SU-DHL-6 (cell line): ENCODE measurements around the gene TMEM176B.

Source experiments
- H2AFZ ChIP-seq: fragments of 200-600 bp; sonication (generic); 2 replicates; pipeline ENCODE4 v1.6.1; 2014; ENCODE audit warnings: low read depth, mild to moderate bottlenecking, moderate library complexity, mixed read lengths, antibody characterized with exemption, low read length; ENCODE audit not compliant: severe bottlenecking
- H3F3A ChIP-seq: fragments of 200-600 bp; shearing (Covaris generic); 2 replicates; pipeline ENCODE4 v1.6.0; 2016; ENCODE audit warnings: antibody characterized with exemption, mild to moderate bottlenecking; ENCODE audit not compliant: insufficient read depth
- H3K27ac ChIP-seq: fragments of 200-600 bp; sonication (generic); 2 replicates; pipeline ENCODE4 v1.5.1; 2016; ENCODE audit warnings: low read depth, mild to moderate bottlenecking, low read length, moderate library complexity, mixed read lengths
- H3K27me3 ChIP-seq: fragments of 200-600 bp; sonication (generic), shearing (Covaris generic); 2 replicates; pipeline ENCODE4 v1.6.0; 2014; ENCODE audit warnings: mild to moderate bottlenecking, low read length
- H3K36me3 ChIP-seq: fragments of 200-600 bp; sonication (generic); 2 replicates; pipeline ENCODE4 v1.6.1; 2014; ENCODE audit warnings: mild to moderate bottlenecking, low read length, mixed read lengths
- H3K4me2 ChIP-seq: fragments of 300-600, 200-600 bp; shearing (Covaris generic), sonication (generic); 2 replicates; pipeline ENCODE4 v1.6.0; 2014; ENCODE audit warnings: low read length, low read depth, mild to moderate bottlenecking; ENCODE audit not compliant: poor library complexity, severe bottlenecking
- H3K4me3 ChIP-seq: fragments of 200-600 bp; sonication (generic); 2 replicates; pipeline ENCODE4 v1.5.1; 2014; ENCODE audit warnings: antibody characterized with exemption, low read length, mild to moderate bottlenecking, mixed read lengths; ENCODE audit not compliant: insufficient read depth, poor library complexity, severe bottlenecking
- H3K79me2 ChIP-seq: fragments of 200-600 bp; sonication (generic); 2 replicates; pipeline ENCODE4 v1.6.1; 2014; ENCODE audit warnings: mild to moderate bottlenecking, low read length, moderate library complexity; ENCODE audit not compliant: insufficient read depth
- H3K9ac ChIP-seq: fragments of 200-600 bp; sonication (generic); 2 replicates; pipeline ENCODE4 v1.7.0; 2014; ENCODE audit warnings: mild to moderate bottlenecking, low read length
- H3K9me2 ChIP-seq: fragments of 200-600 bp; sonication (generic); replicated peaks from 2 replicates; pipeline ENCODE4 v1.6.1; 2014; ENCODE audit warnings: low read length; ENCODE audit not compliant: insufficient read depth
- H3K9me3 ChIP-seq: fragments of 200-600 bp; sonication (generic); 2 replicates; pipeline ENCODE4 v1.6.1; 2014; ENCODE audit warnings: low read length, mixed read lengths; ENCODE audit not compliant: insufficient read depth
- H4K20me1 ChIP-seq: fragments of 200-600 bp; sonication (generic); 2 replicates; pipeline ENCODE4 v1.6.1; 2014; ENCODE audit warnings: low read depth, mild to moderate bottlenecking, antibody characterized with exemption, low read length, moderate library complexity, mixed read lengths
- CTCF ChIP-seq: fragments of 200-600 bp; sonication (generic); IDR thresholded peaks from one replicate; pipeline ENCODE4 v1.5.1; 2017; ENCODE audit warnings: antibody characterized with exemption, mild to moderate bottlenecking, low read length, moderate library complexity; ENCODE audit not compliant: insufficient read depth, poor library complexity, severe bottlenecking
- EZH2phosphoT487 ChIP-seq: fragments of 200-600 bp; sonication (generic), shearing (Covaris generic); conservative IDR thresholded peaks from 2 replicates; pipeline ENCODE4 v1.6.1; 2018; ENCODE audit warnings: mild to moderate bottlenecking, antibody characterized with exemption, low read length, moderate library complexity, mixed read lengths

The TMEM176B gene

GRCh38 chr7:150759479-150759878 is 40.7 kb downstream of the TMEM176B start:
- H3K36me3 ChIP-seq, result no peaks in the 10 kb centered on the region
- no peak overlapping the region for H3K4me3 ChIP-seq
- no peak overlapping the region for H3K9ac ChIP-seq
- H2AFZ ChIP-seq, result no peak overlapping the region
- H3F3A ChIP-seq, result no peaks in the 10 kb centered on the region
- TF ChIP-seq EZH2phosphoT487, result no peak
- TF ChIP-seq CTCF, result no peak
- no peaks in the 10 kb centered on the region for H4K20me1 ChIP-seq
- no peaks in the 10 kb centered on the region for H3K27me3 ChIP-seq
- no peaks in the 10 kb centered on the region for H3K9me3 ChIP-seq
- no peak overlapping the region for H3K27ac ChIP-seq
- no peaks in the 10 kb centered on the region for H3K79me2 ChIP-seq
- no peaks in the 10 kb centered on the region for H3K9me2 ChIP-seq
- no peak overlapping the region for H3K4me2 ChIP-seq

- Histone ChIP-seq H3K79me2 (no peaks in the 10 kb centered on the region), H3K27ac (no peak overlapping the region), H3K9ac (no peak overlapping the region), H3K9me3 (no peaks in the 10 kb centered on the region), H3K36me3 (no peaks in the 10 kb centered on the region), H3K9me2 (no peaks in the 10 kb centered on the region), H3K4me2 (no peak overlapping the region), H3K27me3 (no peaks in the 10 kb centered on the region), H3K4me3 (no peak overlapping the region), H3F3A (no peaks in the 10 kb centered on the region), H4K20me1 (no peaks in the 10 kb centered on the region), H2AFZ (no peak overlapping the region)
- TF ChIP-seq EZH2phosphoT487 (no peak), CTCF (no peak)
Measured at GRCh38 chr7:150756858-150757257, 43.3 kb downstream of the TMEM176B start.

GRCh38 chr7:150756166-150756565 is 44.0 kb downstream of the TMEM176B start:
- no peaks in the 10 kb centered on the region for H3K9me3 ChIP-seq
- no peak overlapping the region for H3K9ac ChIP-seq
- H3K9me2 ChIP-seq, result no peaks in the 10 kb centered on the region
- H4K20me1 ChIP-seq, result no peaks in the 10 kb centered on the region
- no peak overlapping the region for H3K4me2 ChIP-seq
- H3K4me3 ChIP-seq, result no peak overlapping the region
- no peaks in the 10 kb centered on the region for H3K36me3 ChIP-seq
- no peak for TF ChIP-seq EZH2phosphoT487
- H3F3A ChIP-seq, result no peaks in the 10 kb centered on the region
- H2AFZ ChIP-seq, result no peak overlapping the region
- H3K27me3 ChIP-seq, result no peaks in the 10 kb centered on the region
- H3K27ac ChIP-seq, result no peak overlapping the region
- no peaks in the 10 kb centered on the region for H3K79me2 ChIP-seq

GRCh38 chr7:150755473-150756099 is 44.6 kb downstream of the TMEM176B start:
- Histone ChIP-seq H3K9me3 (no peaks in the 10 kb centered on the region), H3K36me3 (no peaks in the 10 kb centered on the region), H3F3A (no peaks in the 10 kb centered on the region), H3K27me3 (no peaks in the 10 kb centered on the region), H2AFZ (no peak overlapping the region), H3K4me2 (no peak overlapping the region), H3K79me2 (no peaks in the 10 kb centered on the region), H3K9me2 (no peaks in the 10 kb centered on the region), H4K20me1 (no peaks in the 10 kb centered on the region), H3K4me3 (no peak overlapping the region), H3K27ac (no peak overlapping the region), H3K9ac (no peak overlapping the region)
- TF ChIP-seq CTCF (no peak), EZH2phosphoT487 (no peak)
